ENCODE measurements around the gene TJP1. TPM values are rescaled to one million over a fixed set of nuclear protein-coding genes. Genes with fewer than 3 reads are reported as not detected.

The TJP1 gene
- total RNA-seq, 1 experiment from 2014 or later: 44.3 TPM

DNA sequence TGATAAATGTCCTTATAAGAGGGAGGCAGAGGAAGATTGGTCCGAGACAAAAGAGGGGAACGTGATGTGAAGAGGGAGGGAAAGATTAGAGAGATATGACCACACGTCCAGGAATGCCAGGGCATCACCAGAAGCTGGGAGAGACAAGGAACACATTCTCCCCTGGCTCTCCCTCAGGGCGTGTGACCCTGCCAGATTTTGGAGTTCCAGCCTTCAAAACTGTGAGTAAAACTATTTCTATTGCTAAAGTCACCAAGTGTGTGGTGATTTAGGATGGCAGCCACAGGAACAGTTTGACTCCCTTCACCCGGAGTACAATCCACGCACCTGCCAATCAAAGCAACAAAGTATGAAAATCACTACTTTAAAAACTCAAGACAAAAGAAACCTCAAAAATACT is 32.1 kb upstream of the TJP1 start:
- Mint-ChIP-seq H3K36me3 (ENCODE audit: insufficient read depth, unreplicated experiment) (no peaks in the 10 kb centered on the region), H3K4me1 (ENCODE audit: low read depth, unreplicated experiment) (no peaks in the 10 kb centered on the region), H3K27me3 (ENCODE audit: unreplicated experiment) (no peaks in the 10 kb centered on the region), H3K4me3 (ENCODE audit: low read depth, unreplicated experiment) (no peak overlapping the region), H3K27ac (ENCODE audit: unreplicated experiment) (no peak overlapping the region), H3K9me3 (ENCODE audit: low read depth, unreplicated experiment) (no peaks in the 10 kb centered on the region)
- TF ChIP-seq, protein P1, sequence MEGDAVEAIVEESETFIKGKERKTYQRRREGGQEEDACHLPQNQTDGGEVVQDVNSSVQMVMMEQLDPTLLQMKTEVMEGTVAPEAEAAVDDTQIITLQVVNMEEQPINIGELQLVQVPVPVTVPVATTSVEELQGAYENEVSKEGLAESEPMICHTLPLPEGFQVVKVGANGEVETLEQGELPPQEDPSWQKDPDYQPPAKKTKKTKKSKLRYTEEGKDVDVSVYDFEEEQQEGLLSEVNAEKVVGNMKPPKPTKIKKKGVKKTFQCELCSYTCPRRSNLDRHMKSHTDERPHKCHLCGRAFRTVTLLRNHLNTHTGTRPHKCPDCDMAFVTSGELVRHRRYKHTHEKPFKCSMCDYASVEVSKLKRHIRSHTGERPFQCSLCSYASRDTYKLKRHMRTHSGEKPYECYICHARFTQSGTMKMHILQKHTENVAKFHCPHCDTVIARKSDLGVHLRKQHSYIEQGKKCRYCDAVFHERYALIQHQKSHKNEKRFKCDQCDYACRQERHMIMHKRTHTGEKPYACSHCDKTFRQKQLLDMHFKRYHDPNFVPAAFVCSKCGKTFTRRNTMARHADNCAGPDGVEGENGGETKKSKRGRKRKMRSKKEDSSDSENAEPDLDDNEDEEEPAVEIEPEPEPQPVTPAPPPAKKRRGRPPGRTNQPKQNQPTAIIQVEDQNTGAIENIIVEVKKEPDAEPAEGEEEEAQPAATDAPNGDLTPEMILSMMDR (IDR thresholded peaks at IDR 0.05; ENCODE audit: unreplicated experiment): no peak
- intact Hi-C loops (cut with micrococcal nuclease; ENCODE audit: unreplicated experiment): no loop called here
- no TSS peak for BruUV-seq (replicated peaks)
- CTCF ChIA-PET: no interaction called here
- no peak for DNase-seq

DNA sequence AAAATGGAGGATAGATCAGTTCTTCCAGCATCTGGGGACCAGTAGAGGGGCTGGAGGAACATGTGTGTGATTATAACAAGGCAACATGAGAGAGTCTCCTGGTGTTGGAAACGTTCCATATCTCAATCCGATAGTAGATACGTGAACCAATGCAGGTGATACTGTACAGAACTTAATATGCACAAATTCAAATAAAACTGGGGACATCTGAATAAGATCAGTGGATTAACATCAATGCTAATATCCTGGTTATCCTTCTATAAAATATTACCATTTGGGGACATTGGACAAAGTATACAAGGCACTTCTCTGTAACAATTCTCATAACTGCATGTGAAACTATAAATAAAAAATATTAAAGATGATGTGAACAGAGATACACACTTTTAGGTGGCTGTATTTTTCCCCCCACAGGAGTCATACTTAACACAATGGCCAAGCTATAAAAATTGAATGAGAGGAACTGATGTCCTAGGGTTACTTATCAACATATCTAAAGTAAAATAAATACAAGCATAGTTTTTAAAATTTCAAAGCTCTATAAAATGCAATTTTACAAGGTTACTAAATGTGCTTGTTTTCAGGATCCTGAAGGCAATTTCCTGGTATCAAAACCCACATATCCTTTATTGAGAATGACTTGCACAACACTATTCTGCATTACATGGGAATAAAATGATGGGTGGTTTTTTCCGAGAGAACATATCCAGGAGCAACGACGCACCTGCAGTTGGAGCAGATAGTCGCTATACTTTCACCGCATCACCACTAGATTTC is 31.1 kb upstream of the TJP1 start:
- BruUV-seq (replicated peaks): no TSS peak
- Mint-ChIP-seq H3K9me3 (ENCODE audit: low read depth, unreplicated experiment) (no peaks in the 10 kb centered on the region), H3K27ac (ENCODE audit: unreplicated experiment) (no peak overlapping the region), H3K36me3 (ENCODE audit: insufficient read depth, unreplicated experiment) (no peaks in the 10 kb centered on the region), H3K27me3 (ENCODE audit: unreplicated experiment) (no peaks in the 10 kb centered on the region), H3K4me1 (ENCODE audit: low read depth, unreplicated experiment) (no peaks in the 10 kb centered on the region), H3K4me3 (ENCODE audit: low read depth, unreplicated experiment) (no peak overlapping the region)
- TF ChIP-seq, protein P1 (IDR thresholded peaks at IDR 0.05; ENCODE audit: unreplicated experiment): no peak
- DNase-seq: no peak
- intact Hi-C loops (cut with micrococcal nuclease; ENCODE audit: unreplicated experiment): no loop called here
- CTCF ChIA-PET: no interaction called here

DNA sequence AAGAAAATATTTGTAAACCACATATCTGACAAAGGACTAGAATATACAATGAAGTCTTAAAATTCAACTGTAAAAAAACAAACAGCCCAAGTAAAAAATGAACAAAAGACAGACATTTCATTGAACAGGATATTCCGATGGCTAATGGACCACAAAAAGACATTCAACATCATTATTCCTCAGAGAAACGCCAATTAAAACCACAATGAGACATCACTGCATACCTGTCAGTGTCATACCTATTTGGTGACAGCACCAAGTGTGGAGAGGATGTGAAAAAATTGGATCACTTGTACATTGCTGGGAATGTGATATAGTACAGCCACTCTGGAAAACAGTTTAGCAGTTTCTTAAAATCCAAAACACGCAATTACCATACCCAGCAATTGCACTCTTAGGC is 29.9 kb upstream of the TJP1 start:
- Mint-ChIP-seq H3K4me3 (ENCODE audit: low read depth, unreplicated experiment) (no peak overlapping the region), H3K36me3 (ENCODE audit: insufficient read depth, unreplicated experiment) (no peaks in the 10 kb centered on the region), H3K27ac (ENCODE audit: unreplicated experiment) (no peak overlapping the region), H3K27me3 (ENCODE audit: unreplicated experiment) (no peaks in the 10 kb centered on the region), H3K9me3 (ENCODE audit: low read depth, unreplicated experiment) (peaks cover 2% of the 10 kb centered on the region), H3K4me1 (ENCODE audit: low read depth, unreplicated experiment) (no peaks in the 10 kb centered on the region)
- BruUV-seq (replicated peaks): no TSS peak
- intact Hi-C loops (cut with micrococcal nuclease; ENCODE audit: unreplicated experiment): no loop called here
- TF ChIP-seq, protein P1 (IDR thresholded peaks at IDR 0.05; ENCODE audit: unreplicated experiment): no peak
- DNase-seq: no peak
- CTCF ChIA-PET: no interaction called here

DNA sequence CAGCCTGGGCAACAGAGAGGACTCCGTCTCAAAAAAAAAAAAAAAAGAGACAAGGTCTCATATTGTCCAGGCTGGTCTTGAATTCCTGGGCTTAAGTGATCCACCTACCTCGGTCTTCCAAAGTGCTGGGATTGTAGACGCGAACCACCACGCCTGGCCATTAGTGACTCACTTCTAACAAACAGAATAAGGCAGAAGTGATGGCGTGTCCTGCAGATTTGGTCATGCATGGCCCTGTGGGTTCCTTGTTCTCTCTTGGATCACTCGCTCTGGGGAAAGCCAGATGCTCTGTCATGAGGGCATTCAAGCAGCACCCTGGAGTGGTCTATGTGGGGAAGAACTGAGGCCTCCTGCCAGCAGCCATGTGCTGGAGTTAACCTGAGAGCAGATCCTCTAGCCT is 27.4 kb upstream of the TJP1 start:
- intact Hi-C loops (cut with micrococcal nuclease; ENCODE audit: unreplicated experiment): no loop called here
- no TSS peak for BruUV-seq (replicated peaks)
- Mint-ChIP-seq H3K4me1 (ENCODE audit: low read depth, unreplicated experiment) (peaks cover 3% of the 10 kb centered on the region), H3K27ac (ENCODE audit: unreplicated experiment) (no peak overlapping the region), H3K36me3 (ENCODE audit: insufficient read depth, unreplicated experiment) (no peaks in the 10 kb centered on the region), H3K4me3 (ENCODE audit: low read depth, unreplicated experiment) (no peak overlapping the region), H3K9me3 (ENCODE audit: low read depth, unreplicated experiment) (peaks cover 2% of the 10 kb centered on the region), H3K27me3 (ENCODE audit: unreplicated experiment) (no peaks in the 10 kb centered on the region)
- TF ChIP-seq, protein P1 (IDR thresholded peaks at IDR 0.05; ENCODE audit: unreplicated experiment): no peak
- CTCF ChIA-PET: no interaction called here
- DNase-seq: no peak
